Measurements from ENCODE around the gene APBB2. TPM values are rescaled to one million over a fixed set of nuclear protein-coding genes. Genes with fewer than 3 reads are reported as not detected.
A peak's percentile ranks its signal among the peaks of the same experiment; 100 is the strongest.

The APBB2 gene
- total and polyA plus RNA-seq, 2 of the 8 experiments (the other 6 are each of a cell fraction or from before 2014, with no cell fraction given), result 58.7 to 59.4 TPM

DNA sequence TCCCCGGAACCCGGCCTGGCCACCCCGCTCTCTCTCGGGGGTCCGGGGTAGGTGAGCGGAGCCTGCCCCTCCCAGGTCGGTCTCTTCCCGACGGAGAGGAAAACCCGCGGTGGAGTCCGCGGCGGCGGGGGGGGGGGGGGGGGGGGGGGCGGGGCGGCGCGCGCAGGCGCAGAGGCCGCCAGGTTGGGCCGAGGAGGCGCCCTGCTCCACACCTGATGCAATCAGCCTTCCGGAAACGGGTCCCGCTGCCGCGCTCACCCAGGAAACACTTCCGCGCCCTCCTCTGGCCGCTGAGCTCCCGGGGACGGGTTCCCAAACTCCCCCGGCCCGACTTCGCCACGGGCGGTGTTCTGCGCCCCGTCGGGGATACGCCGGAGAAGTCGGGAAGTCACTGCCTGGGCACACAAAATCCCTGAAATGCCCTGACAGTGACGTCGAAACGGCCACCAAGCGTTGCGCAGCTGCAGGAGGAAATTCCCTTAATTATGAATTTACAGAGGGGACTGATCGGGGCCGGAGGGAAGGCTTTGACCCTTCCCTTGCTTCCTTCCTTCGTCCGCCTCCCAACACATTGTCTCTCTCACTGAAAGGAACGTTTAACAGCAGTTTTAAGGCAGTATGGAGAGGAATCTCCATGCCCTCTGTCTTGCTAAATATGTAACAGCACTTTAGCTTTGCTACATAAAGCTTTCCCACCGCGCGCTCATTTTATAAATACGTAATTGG lies 2.1 kb upstream of the APBB2 start (continued):
- peak; percentile 83 for TF ChIP-seq SP1 (IDR thresholded peaks at IDR 0.05; ENCODE audit: low read depth, low read length)
- TF ChIP-seq, protein P1, sequence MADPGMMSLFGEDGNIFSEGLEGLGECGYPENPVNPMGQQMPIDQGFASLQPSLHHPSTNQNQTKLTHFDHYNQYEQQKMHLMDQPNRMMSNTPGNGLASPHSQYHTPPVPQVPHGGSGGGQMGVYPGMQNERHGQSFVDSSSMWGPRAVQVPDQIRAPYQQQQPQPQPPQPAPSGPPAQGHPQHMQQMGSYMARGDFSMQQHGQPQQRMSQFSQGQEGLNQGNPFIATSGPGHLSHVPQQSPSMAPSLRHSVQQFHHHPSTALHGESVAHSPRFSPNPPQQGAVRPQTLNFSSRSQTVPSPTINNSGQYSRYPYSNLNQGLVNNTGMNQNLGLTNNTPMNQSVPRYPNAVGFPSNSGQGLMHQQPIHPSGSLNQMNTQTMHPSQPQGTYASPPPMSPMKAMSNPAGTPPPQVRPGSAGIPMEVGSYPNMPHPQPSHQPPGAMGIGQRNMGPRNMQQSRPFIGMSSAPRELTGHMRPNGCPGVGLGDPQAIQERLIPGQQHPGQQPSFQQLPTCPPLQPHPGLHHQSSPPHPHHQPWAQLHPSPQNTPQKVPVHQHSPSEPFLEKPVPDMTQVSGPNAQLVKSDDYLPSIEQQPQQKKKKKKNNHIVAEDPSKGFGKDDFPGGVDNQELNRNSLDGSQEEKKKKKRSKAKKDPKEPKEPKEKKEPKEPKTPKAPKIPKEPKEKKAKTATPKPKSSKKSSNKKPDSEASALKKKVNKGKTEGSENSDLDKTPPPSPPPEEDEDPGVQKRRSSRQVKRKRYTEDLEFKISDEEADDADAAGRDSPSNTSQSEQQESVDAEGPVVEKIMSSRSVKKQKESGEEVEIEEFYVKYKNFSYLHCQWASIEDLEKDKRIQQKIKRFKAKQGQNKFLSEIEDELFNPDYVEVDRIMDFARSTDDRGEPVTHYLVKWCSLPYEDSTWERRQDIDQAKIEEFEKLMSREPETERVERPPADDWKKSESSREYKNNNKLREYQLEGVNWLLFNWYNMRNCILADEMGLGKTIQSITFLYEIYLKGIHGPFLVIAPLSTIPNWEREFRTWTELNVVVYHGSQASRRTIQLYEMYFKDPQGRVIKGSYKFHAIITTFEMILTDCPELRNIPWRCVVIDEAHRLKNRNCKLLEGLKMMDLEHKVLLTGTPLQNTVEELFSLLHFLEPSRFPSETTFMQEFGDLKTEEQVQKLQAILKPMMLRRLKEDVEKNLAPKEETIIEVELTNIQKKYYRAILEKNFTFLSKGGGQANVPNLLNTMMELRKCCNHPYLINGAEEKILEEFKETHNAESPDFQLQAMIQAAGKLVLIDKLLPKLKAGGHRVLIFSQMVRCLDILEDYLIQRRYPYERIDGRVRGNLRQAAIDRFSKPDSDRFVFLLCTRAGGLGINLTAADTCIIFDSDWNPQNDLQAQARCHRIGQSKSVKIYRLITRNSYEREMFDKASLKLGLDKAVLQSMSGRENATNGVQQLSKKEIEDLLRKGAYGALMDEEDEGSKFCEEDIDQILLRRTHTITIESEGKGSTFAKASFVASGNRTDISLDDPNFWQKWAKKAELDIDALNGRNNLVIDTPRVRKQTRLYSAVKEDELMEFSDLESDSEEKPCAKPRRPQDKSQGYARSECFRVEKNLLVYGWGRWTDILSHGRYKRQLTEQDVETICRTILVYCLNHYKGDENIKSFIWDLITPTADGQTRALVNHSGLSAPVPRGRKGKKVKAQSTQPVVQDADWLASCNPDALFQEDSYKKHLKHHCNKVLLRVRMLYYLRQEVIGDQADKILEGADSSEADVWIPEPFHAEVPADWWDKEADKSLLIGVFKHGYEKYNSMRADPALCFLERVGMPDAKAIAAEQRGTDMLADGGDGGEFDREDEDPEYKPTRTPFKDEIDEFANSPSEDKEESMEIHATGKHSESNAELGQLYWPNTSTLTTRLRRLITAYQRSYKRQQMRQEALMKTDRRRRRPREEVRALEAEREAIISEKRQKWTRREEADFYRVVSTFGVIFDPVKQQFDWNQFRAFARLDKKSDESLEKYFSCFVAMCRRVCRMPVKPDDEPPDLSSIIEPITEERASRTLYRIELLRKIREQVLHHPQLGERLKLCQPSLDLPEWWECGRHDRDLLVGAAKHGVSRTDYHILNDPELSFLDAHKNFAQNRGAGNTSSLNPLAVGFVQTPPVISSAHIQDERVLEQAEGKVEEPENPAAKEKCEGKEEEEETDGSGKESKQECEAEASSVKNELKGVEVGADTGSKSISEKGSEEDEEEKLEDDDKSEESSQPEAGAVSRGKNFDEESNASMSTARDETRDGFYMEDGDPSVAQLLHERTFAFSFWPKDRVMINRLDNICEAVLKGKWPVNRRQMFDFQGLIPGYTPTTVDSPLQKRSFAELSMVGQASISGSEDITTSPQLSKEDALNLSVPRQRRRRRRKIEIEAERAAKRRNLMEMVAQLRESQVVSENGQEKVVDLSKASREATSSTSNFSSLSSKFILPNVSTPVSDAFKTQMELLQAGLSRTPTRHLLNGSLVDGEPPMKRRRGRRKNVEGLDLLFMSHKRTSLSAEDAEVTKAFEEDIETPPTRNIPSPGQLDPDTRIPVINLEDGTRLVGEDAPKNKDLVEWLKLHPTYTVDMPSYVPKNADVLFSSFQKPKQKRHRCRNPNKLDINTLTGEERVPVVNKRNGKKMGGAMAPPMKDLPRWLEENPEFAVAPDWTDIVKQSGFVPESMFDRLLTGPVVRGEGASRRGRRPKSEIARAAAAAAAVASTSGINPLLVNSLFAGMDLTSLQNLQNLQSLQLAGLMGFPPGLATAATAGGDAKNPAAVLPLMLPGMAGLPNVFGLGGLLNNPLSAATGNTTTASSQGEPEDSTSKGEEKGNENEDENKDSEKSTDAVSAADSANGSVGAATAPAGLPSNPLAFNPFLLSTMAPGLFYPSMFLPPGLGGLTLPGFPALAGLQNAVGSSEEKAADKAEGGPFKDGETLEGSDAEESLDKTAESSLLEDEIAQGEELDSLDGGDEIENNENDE (IDR thresholded peaks at IDR 0.05; ENCODE audit: insufficient replicate concordance, low read length), result no peak
- no peak for TF ChIP-seq HDAC6 (IDR thresholded peaks at IDR 0.05; ENCODE audit: low read depth, low read length)
- TF ChIP-seq SIRT6 (IDR thresholded peaks at IDR 0.05; ENCODE audit: low read length), result no peak
- peak; percentile 83 for TF ChIP-seq RBBP5 (IDR thresholded peaks at IDR 0.05; ENCODE audit: borderline replicate concordance, low read depth, low read length)
- TF ChIP-seq BRCA1 (IDR thresholded peaks at IDR 0.05; ENCODE audit: low read depth, low read length), result no peak
- TF ChIP-seq HDAC2 (IDR thresholded peaks at IDR 0.05; ENCODE audit: borderline replicate concordance in 1 of 2, low read depth in 2 of 2, low read length in 2 of 2), result peak in 1 of 2 experiments; percentile 23; a peak in 2 of 4 replicates
- no peak for TF ChIP-seq NANOG (IDR thresholded peaks at IDR 0.05; ENCODE audit: insufficient read depth, low read depth, low read length, poor library complexity, severe bottlenecking)
- no peak for TF ChIP-seq SP2 (IDR thresholded peaks at IDR 0.05; ENCODE audit: low read length)
- TF ChIP-seq TEAD4 (IDR thresholded peaks at IDR 0.05; ENCODE audit: low read depth, low read length), result 0 out of 2 replicates have a peak, but pooled peaks have one; percentile 24

All from H1 (cell line).